ENCODE measurements around the gene ZNF79.
"Not testable (repeated sequence)": the region's sequence is repeated elsewhere in the genome, so short reads cannot be mapped to it uniquely, and the experiment has no call there.

The ZNF79 gene

DNA sequence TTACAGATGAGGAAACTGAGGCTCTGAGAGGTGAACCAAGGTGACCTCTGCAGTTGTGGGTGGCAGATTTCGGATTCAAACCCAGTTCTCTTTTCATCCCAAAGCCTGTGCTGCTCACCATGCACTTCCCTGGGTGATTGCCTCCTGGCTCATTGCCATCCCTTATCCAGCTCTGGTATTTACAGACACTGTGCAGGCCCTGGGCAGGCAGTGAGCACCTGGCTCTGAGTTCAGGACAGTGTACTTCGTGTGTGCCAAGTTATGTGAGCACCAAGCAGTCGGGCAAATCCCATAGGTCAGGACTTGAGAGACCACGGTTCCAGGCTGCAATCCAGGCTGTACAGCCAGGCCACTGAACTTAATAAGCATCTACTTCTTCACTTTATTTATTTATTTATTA, 28.5 kb downstream of the ZNF79 start:
- no peak for DNase-seq (ENCODE audit: low read depth)
- TF ChIP-seq, protein P1, sequence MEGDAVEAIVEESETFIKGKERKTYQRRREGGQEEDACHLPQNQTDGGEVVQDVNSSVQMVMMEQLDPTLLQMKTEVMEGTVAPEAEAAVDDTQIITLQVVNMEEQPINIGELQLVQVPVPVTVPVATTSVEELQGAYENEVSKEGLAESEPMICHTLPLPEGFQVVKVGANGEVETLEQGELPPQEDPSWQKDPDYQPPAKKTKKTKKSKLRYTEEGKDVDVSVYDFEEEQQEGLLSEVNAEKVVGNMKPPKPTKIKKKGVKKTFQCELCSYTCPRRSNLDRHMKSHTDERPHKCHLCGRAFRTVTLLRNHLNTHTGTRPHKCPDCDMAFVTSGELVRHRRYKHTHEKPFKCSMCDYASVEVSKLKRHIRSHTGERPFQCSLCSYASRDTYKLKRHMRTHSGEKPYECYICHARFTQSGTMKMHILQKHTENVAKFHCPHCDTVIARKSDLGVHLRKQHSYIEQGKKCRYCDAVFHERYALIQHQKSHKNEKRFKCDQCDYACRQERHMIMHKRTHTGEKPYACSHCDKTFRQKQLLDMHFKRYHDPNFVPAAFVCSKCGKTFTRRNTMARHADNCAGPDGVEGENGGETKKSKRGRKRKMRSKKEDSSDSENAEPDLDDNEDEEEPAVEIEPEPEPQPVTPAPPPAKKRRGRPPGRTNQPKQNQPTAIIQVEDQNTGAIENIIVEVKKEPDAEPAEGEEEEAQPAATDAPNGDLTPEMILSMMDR (IDR thresholded peaks at IDR 0.05; ENCODE audit: insufficient read depth, low read depth, low read length, missing control alignments), result no peak
- H3K4me3 ChIP-seq (ENCODE audit: low read length), result no peak overlapping the region

DNA sequence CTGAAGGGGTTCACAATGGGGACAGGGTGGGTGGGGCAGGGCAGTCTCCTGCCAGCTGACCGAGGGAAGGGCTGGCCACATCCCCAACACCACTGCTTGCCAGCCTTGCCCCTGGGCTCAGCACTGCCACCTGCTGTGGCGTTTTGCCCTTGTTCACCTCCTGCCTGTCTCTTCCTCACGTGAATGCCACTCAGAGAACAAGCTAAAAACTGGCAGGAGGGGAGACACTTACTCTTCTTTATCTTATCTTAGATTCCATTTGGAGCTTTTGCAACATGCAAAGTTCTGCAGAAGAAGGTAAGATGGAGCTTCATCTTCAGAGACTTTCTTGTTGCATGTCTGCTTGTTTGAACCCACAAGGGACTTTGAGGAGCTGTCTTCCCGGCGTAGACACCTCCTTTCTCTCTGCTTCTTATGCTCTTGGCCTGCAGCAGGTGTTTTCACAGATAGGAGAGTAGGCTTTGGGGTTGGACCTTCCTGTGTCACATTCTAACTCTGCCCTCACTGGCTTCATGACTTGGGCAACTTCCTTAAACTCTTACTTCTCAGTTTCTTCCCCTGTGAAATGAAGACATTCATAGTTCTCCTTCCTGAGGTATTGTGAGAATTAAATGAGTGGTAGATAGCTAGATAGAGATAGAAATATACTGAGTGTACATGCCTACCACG, 31.3 kb downstream of the ZNF79 start:
- H3K4me3 ChIP-seq (ENCODE audit: low read length), result no peak overlapping the region
- TF ChIP-seq, protein P1 (IDR thresholded peaks at IDR 0.05; ENCODE audit: insufficient read depth, low read depth, low read length, missing control alignments), result peak; percentile 54
- DNase-seq (ENCODE audit: low read depth), result peak; percentile 51

DNA sequence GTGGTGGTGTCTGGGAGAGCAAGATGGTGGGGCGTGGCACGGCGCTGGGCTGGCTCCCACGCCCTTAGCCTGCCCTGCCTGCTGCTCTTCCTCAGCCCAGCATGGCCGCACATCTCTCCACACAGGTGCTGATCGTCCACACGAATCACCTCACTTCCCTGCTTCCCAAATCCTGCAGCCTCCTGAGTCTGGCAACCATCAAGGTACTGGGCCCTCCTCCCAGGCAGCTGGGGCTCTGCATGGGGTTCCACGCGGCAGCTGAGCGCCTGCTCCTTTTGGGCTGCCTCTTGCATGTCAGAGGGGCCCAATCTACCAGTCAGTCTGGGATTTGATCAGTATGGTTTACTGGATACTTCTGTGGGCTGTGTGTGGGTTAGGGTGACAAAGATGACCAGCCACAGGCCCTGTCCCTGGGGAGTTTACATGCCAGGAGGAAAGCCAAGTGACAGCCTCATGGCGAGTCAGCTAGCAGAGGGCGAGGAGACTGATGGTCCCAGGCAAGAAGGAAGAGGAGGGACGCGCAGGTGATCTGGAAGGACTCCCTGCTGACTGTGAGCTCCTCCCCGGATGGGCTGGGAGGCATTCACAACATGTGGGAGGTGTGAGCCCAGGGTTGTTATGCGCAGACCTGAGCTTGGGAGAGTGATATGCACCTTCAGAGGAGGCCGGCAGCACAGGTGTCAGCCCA, 33.2 kb downstream of the ZNF79 start:
- TF ChIP-seq, protein P1 (IDR thresholded peaks at IDR 0.05; ENCODE audit: insufficient read depth, low read depth, low read length, missing control alignments), result no peak
- H3K4me3 ChIP-seq (ENCODE audit: low read length), result no peak overlapping the region
- no peak for DNase-seq (ENCODE audit: low read depth)

DNA sequence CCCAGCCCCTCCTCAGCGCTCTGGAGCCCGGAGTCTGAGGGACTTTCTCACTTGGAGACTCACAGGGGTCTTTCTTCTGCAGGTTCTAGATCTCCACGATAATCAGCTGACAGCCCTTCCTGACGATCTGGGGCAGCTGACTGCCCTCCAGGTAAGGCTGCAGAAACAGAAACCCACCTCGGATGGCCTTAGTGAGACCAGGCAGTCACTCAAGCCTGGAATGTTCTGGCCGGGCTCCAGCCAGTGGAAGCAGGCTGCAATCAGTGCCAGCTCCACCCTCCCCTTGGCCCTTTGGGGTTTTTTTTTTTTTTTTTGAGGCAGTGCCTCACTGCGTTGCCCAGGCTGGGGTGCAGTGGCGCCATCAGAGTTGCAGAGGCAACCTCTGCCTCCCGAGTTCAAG, 34.7 kb downstream of the ZNF79 start:
- TF ChIP-seq, protein P1 (IDR thresholded peaks at IDR 0.05; ENCODE audit: insufficient read depth, low read depth, low read length, missing control alignments), result no peak
- no peak overlapping the region for H3K4me3 ChIP-seq (ENCODE audit: low read length)
- no peak for DNase-seq (ENCODE audit: low read depth)

DNA sequence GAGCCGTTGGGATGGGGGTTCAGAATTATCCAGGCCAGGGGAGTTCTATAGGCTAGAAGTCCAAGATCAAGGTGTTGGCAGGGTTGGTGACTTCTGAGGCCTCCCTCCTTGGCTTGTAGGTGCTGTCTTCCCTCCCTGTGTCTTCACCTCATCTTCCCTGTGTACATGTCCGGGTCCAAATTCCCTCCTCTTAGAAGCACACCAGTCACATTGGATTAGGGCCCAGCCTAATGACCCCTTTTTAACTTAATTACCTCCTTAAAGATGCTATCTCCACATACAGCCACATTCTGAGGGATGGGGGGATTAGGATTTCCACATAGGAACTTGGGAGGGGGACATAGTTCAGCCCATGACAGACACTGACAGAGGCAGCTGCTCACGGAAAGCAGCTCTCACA, 39.2 kb downstream of the ZNF79 start:
- DNase-seq (ENCODE audit: low read depth), result no peak
- H3K4me3 ChIP-seq (ENCODE audit: low read length), result no peak overlapping the region
- TF ChIP-seq, protein P1 (IDR thresholded peaks at IDR 0.05; ENCODE audit: insufficient read depth, low read depth, low read length, missing control alignments), result no peak

DNA sequence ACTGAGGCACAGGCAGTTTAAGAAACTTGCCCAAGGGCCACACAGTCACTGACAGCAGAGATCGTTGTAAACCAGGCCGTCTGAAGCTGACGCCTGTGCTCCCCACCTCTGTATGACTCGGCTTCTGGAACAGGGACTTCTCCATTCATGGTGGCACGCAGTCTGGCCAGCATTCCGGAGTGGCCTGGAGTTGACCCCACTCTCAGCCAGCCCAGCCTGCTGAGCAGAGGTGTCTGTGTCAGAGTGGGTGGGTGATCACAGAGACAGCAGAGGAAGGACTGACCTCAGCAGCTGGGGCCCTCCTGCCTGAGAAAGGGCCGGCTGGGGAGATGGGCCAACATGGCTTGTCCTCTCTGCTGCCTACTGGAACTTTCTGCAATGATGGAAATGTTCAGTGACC, 39.7 kb downstream of the ZNF79 start:
- DNase-seq (ENCODE audit: low read depth), result no peak
- H3K4me3 ChIP-seq (ENCODE audit: low read length), result no peak overlapping the region
- TF ChIP-seq, protein P1 (IDR thresholded peaks at IDR 0.05; ENCODE audit: insufficient read depth, low read depth, low read length, missing control alignments), result no peak

DNA sequence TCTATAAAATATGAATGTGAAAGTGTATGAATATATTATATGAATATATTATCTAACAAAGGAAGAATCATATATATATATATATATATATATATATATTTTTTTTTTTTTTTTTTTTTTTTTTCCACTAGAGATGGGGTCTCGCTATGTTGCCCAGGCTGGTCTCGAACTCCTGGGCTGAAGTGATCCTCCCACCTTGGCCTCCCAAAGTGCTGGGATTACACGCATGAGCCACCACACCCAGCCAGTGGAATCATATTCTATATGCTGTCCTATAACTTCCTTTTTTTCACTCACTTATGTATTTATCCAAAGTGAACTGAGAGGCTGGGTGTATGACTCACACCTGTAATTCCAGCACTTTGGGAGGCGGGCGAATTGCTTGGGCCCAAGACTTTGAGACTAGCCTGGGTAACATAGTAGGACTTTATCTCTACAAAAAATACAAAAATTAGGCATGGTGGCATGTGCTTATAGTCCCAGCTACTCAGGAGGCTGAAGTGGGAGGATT, 42.3 kb downstream of the ZNF79 start:
- H3K4me3 ChIP-seq (ENCODE audit: low read length); DNase-seq (ENCODE audit: low read depth): not testable (repeated sequence)
